BE2C (cell line): ENCODE measurements around the gene FRMD5.

Source experiments
- DNase-seq: peaks from one replicate; pipeline ENCODE4 v3.0.0-alpha.2; 2020
- H3K27me3 ChIP-seq: fragments of 250-450 bp; sonication (Bioruptor Pico); 2 replicates; pipeline ENCODE4 v1.5.1; 2020; ENCODE audit warnings: mild to moderate bottlenecking
- H3K36me3 ChIP-seq: fragments of 250-450 bp; sonication (Bioruptor Pico); 2 replicates; pipeline ENCODE4 v1.5.1; 2020; ENCODE audit warnings: mild to moderate bottlenecking
- H3K4me1 ChIP-seq: fragments of 250-450 bp; sonication (Bioruptor Pico); 2 replicates; pipeline ENCODE4 v1.5.1; 2020
- H3K4me3 ChIP-seq: 2 replicates; pipeline ENCODE4 v1.5.1; 2011; ENCODE audit warnings: low read depth, low read length
- H3K9me3 ChIP-seq: fragments of 250-450 bp; sonication (Bioruptor Pico); 2 replicates; pipeline ENCODE4 v1.5.1; 2020
- CTCF ChIP-seq: IDR thresholded peaks from 2 replicates; pipeline ENCODE4 v1.5.1; 2012; ENCODE audit warnings: mild to moderate bottlenecking, low read depth, low read length

The FRMD5 gene

GRCh38 chr15:43922021-43922420 is 273.1 kb downstream of the FRMD5 start:
- DNase-seq = no peak
- H3K4me1 ChIP-seq = no peaks in the 10 kb centered on the region
- no peak overlapping the region for H3K4me3 ChIP-seq
- no peaks in the 10 kb centered on the region for H3K27me3 ChIP-seq
- no peak for TF ChIP-seq CTCF
- H3K36me3 ChIP-seq = no peaks in the 10 kb centered on the region; the same call in 1 of the 2 replicates
- no peaks in the 10 kb centered on the region for H3K9me3 ChIP-seq

GRCh38 chr15:43920815-43921214 is 274.3 kb downstream of the FRMD5 start:
- Histone ChIP-seq H3K9me3 (no peaks in the 10 kb centered on the region), H3K4me1 (no peaks in the 10 kb centered on the region), H3K36me3 (no peaks in the 10 kb centered on the region; the same call in 1 of the 2 replicates), H3K4me3 (no peak overlapping the region), H3K27me3 (no peaks in the 10 kb centered on the region)
- no peak for DNase-seq
- no peak for TF ChIP-seq CTCF

GRCh38 chr15:43920254-43920600 is 274.8 kb downstream of the FRMD5 start:
- DNase-seq = no peak

GRCh38 chr15:43919540-43920253 is 275.4 kb downstream of the FRMD5 start:
- Histone ChIP-seq H3K4me1 (no peaks in the 10 kb centered on the region), H3K4me3 (no peak overlapping the region), H3K9me3 (no peaks in the 10 kb centered on the region), H3K27me3 (no peaks in the 10 kb centered on the region), H3K36me3 (no peaks in the 10 kb centered on the region; the same call in 1 of the 2 replicates)
- no peak for TF ChIP-seq CTCF
- DNase-seq = no peak

More at GRCh38 chr15:43920254-43920600, 274.8 kb downstream of the FRMD5 start:
- no peaks in the 10 kb centered on the region for H3K27me3 ChIP-seq
- no peak overlapping the region for H3K4me3 ChIP-seq
- H3K4me1 ChIP-seq = no peaks in the 10 kb centered on the region
- H3K9me3 ChIP-seq = no peaks in the 10 kb centered on the region
- H3K36me3 ChIP-seq = no peaks in the 10 kb centered on the region; the same call in 1 of the 2 replicates
- no peak for TF ChIP-seq CTCF

- TF ChIP-seq CTCF = no peak
- Histone ChIP-seq H3K9me3 (no peaks in the 10 kb centered on the region), H3K4me1 (no peaks in the 10 kb centered on the region), H3K27me3 (no peaks in the 10 kb centered on the region), H3K4me3 (no peak overlapping the region), H3K36me3 (no peaks in the 10 kb centered on the region; the same call in 1 of the 2 replicates)
- DNase-seq = no peak
These were observed 276.4 kb downstream of the FRMD5 start for GRCh38 chr15:43918717-43919116.

GRCh38 chr15:43916326-43916660 is 278.8 kb downstream of the FRMD5 start:
- no peaks in the 10 kb centered on the region for H3K9me3 ChIP-seq
- no peak for DNase-seq
- no peaks in the 10 kb centered on the region for H3K27me3 ChIP-seq
- no peak for TF ChIP-seq CTCF
- H3K4me1 ChIP-seq = peaks cover 6% of the 10 kb centered on the region; the same call in 1 of the 2 replicates
- no peaks in the 10 kb centered on the region; the same call in 1 of the 2 replicates for H3K36me3 ChIP-seq
- no peak overlapping the region for H3K4me3 ChIP-seq
